Ectodermal cell (in vitro differentiated cells): Measurements from ENCODE around the gene GBGT1.
"Not testable (repeated sequence)": the region's sequence is repeated elsewhere in the genome, so short reads cannot be mapped to it uniquely, and the experiment has no call there.

Experiments used
- H3K27ac ChIP-seq: 2 replicates; pipeline ENCODE4 v1.7.0; 2013; ENCODE audit warnings: mild to moderate bottlenecking, low read depth, low read length; ENCODE audit not compliant: insufficient read depth, poor library complexity, severe bottlenecking
- H3K27me3 ChIP-seq: 2 replicates; pipeline ENCODE4 v1.7.0; 2013; ENCODE audit warnings: mild to moderate bottlenecking, low read length; ENCODE audit not compliant: insufficient read depth, control insufficient read depth, poor library complexity, severe bottlenecking
- H3K36me3 ChIP-seq: one replicate; pipeline ENCODE4 v1.7.0; 2013; ENCODE audit warnings: low read length; ENCODE audit not compliant: control insufficient read depth, insufficient read depth
- H3K4me1 ChIP-seq: one replicate; pipeline ENCODE4 v1.7.0; 2013; ENCODE audit warnings: low read length; ENCODE audit not compliant: control insufficient read depth, insufficient read depth
- H3K4me3 ChIP-seq: 2 replicates; pipeline ENCODE4 v1.7.0; 2013; ENCODE audit warnings: low read depth, low read length, control low read depth; ENCODE audit not compliant: insufficient read depth
- H3K9me3 ChIP-seq: 2 replicates; pipeline ENCODE4 v1.7.0; 2013; ENCODE audit warnings: mild to moderate bottlenecking, low read length, moderate library complexity; ENCODE audit not compliant: control insufficient read depth
- WGBS, 2 experiments: methylation state at CpG; one replicate each; pipeline ENCODE4 v1.1.7; 2013; ENCODE audit warnings: missing lambda C conversion rate in 2 of 2; 5-methylcytosine and 5-hydroxymethylcytosine counted together

The GBGT1 gene

GRCh38 chr9:133180953-133181352 lies 17.2 kb upstream of the GBGT1 start:
- Histone ChIP-seq H3K27me3 (peaks cover 33% of the 10 kb centered on the region), H3K36me3 (no peaks in the 10 kb centered on the region), H3K9me3 (no peaks in the 10 kb centered on the region), H3K4me3 (no peak overlapping the region), H3K27ac (no peak overlapping the region), H3K4me1 (no peaks in the 10 kb centered on the region)
- 83 to 93% methylated on average over 4 to 5 of the region's 5 CpGs for WGBS, 2 experiments

GRCh38 chr9:133173056-133173455 lies 9.3 kb upstream of the GBGT1 start:
- Histone ChIP-seq H3K27me3 (peaks cover 10% of the 10 kb centered on the region), H3K36me3 (no peaks in the 10 kb centered on the region), H3K27ac (no peak overlapping the region), H3K9me3 (no peaks in the 10 kb centered on the region), H3K4me1 (no peaks in the 10 kb centered on the region), H3K4me3 (no peak overlapping the region)
- 82 to 89% methylated on average over 7 of the region's 7 CpGs for WGBS, 2 experiments

GRCh38 chr9:133171161-133171961 lies 7.6 kb upstream of the GBGT1 start:
- 88 to 89% methylated on average over 29 of the region's 29 CpGs for WGBS, 2 experiments
- Histone ChIP-seq H3K36me3 (no peaks in the 10 kb centered on the region), H3K4me3 (no peak overlapping the region)

GRCh38 chr9:133170716-133171115 lies 7.0 kb upstream of the GBGT1 start:
- WGBS, 2 experiments: 94% methylated on average over 11 of the region's 11 CpGs
- peaks cover 6% of the 10 kb centered on the region for H3K27me3 ChIP-seq
- no peak overlapping the region for H3K27ac ChIP-seq
- no peak overlapping the region for H3K4me3 ChIP-seq
- H3K36me3 ChIP-seq: no peaks in the 10 kb centered on the region
- no peaks in the 10 kb centered on the region for H3K9me3 ChIP-seq
- H3K4me1 ChIP-seq: no peaks in the 10 kb centered on the region

More at GRCh38 chr9:133171161-133171961, 7.6 kb upstream of the GBGT1 start:
- Histone ChIP-seq H3K27ac (no peak overlapping the region), H3K27me3 (peaks cover 10% of the 10 kb centered on the region), H3K4me1 (no peaks in the 10 kb centered on the region), H3K9me3 (no peaks in the 10 kb centered on the region)

GRCh38 chr9:133169687-133170086 lies 6.0 kb upstream of the GBGT1 start:
- not testable (repeated sequence) for H3K4me1 ChIP-seq, H3K4me3 ChIP-seq, H3K27ac ChIP-seq, H3K27me3 ChIP-seq, H3K36me3 ChIP-seq, H3K9me3 ChIP-seq
- WGBS, 2 experiments: 94% methylated on average over 12 of the region's 12 CpGs

- no peak overlapping the region for H3K4me3 ChIP-seq
- 91 to 93% methylated on average over 13 of the region's 13 CpGs for WGBS, 2 experiments
- H3K4me1 ChIP-seq: no peaks in the 10 kb centered on the region
- H3K27ac ChIP-seq: no peak overlapping the region
- H3K9me3 ChIP-seq: no peaks in the 10 kb centered on the region
- no peaks in the 10 kb centered on the region for H3K36me3 ChIP-seq
- H3K27me3 ChIP-seq: peaks cover 6% of the 10 kb centered on the region
These were observed 5.4 kb upstream of the GBGT1 start for GRCh38 chr9:133169102-133169501.

GRCh38 chr9:133168432-133168831 lies 4.7 kb upstream of the GBGT1 start:
- H3K27ac ChIP-seq: no peak overlapping the region
- 60 to 63% methylated on average over 6 of the region's 6 CpGs for WGBS, 2 experiments

GRCh38 chr9:133167769-133168168 lies 4.1 kb upstream of the GBGT1 start:
- Histone ChIP-seq H3K36me3 (no peaks in the 10 kb centered on the region), H3K27ac (no peak overlapping the region), H3K4me1 (peaks cover 5% of the 10 kb centered on the region), H3K27me3 (peaks cover 19% of the 10 kb centered on the region), H3K4me3 (no peak overlapping the region), H3K9me3 (no peaks in the 10 kb centered on the region)
- 90 to 94% methylated on average over 3 of the region's 3 CpGs for WGBS, 2 experiments

More at GRCh38 chr9:133168432-133168831, 4.7 kb upstream of the GBGT1 start:
- H3K9me3 ChIP-seq: no peaks in the 10 kb centered on the region
- no peaks in the 10 kb centered on the region for H3K36me3 ChIP-seq
- no peak overlapping the region for H3K4me3 ChIP-seq
- peaks cover 2% of the 10 kb centered on the region for H3K4me1 ChIP-seq
- H3K27me3 ChIP-seq: peaks cover 12% of the 10 kb centered on the region

GRCh38 chr9:133167096-133167730 lies 3.5 kb upstream of the GBGT1 start:
- Histone ChIP-seq H3K36me3 (no peaks in the 10 kb centered on the region), H3K27ac (no peak overlapping the region), H3K4me3 (no peak overlapping the region), H3K9me3 (no peaks in the 10 kb centered on the region), H3K27me3 (peaks cover 25% of the 10 kb centered on the region), H3K4me1 (peaks cover 5% of the 10 kb centered on the region)
- WGBS, 2 experiments: 82 to 84% methylated on average over 3 of the region's 3 CpGs

GRCh38 chr9:133166392-133166791 lies 2.7 kb upstream of the GBGT1 start:
- Histone ChIP-seq H3K4me3 (no peak overlapping the region), H3K27me3 (peaks cover 33% of the 10 kb centered on the region), H3K36me3 (no peaks in the 10 kb centered on the region), H3K27ac (no peak overlapping the region), H3K9me3 (no peaks in the 10 kb centered on the region), H3K4me1 (peaks cover 5% of the 10 kb centered on the region)
- 90 to 92% methylated on average over 17 of the region's 17 CpGs for WGBS, 2 experiments
